ENCODE measurements around the gene ZNF615. TPM values are rescaled to one million over a fixed set of nuclear protein-coding genes. Genes with fewer than 3 reads are reported as not detected.

Gene ZNF615
- polyA plus RNA-seq, result 7.7 and 9.0 TPM in 2 replicates

DNA sequence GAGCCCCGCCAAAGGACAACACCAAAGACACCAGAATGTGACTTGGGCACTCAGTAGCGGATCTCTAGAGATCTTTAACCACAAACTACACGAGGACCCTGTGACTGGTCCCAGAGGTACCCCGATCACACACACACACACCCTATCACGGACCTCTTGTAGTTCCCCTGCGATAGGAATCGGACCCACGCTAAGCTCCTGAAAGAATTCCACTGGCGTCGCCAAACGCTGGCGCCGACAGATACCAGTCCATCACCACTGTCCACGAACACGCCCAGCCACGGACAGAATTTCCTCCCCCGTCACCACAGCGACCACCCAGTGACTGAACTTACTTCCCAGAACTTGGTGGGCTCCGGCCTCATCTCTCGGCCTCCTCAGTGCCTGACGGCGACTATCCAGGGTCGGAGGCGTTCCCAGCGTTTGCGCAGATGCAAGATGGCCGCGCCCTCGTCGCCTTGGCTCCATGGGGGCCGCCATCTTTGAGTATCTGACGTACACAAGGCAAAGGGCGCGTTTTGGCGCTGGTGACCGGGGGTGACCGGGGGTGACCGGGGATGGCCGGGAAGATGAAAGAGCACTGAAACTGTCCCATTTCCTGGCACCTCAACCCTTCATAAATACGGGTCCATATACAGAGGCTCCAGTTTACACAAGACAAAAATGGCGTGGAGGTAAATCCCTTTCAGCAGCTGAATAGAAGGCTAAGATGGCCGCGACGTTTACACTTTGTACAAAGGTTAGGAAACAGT is at the start of gene ZNF615:
TSS of gene ZNF615 (minus strand) at position 406 of the 752 bp plus-strand sequence. CDS start 4,500 bp downstream, outside the sequence.

GRCh38 chr19:52048555-52049501 is 40.8 kb upstream of the ZNF615 start, which contains the start of gene ZNF432:
ZNF432 (minus strand) TSS chr19:52048838; CDS start chr19:52046868, 1,970 bp downstream.

GRCh38 chr19:52028027-52028779 is 20.2 kb upstream of the ZNF615 start, which contains the start of gene ZNF614:
ZNF614 (minus strand) TSS chr19:52028379; CDS start chr19:52025745, 2,634 bp downstream.

GRCh38 chr19:51986309-51987291 is 21.4 kb downstream of the ZNF615 start, which contains the start of gene ZNF350:
ZNF350 (minus strand) TSS chr19:51986840; CDS start chr19:51974360, 12,480 bp downstream.

Other genes with a start within 250 kb of the ZNF615 start
- not detected in 2 replicates for gene FPR2, start 247.0 kb downstream of the ZNF615 start, polyA plus RNA-seq
- gene FPR3, start 213.1 kb downstream of the ZNF615 start, polyA plus RNA-seq, result not detected in 2 replicates
- gene ZNF577, start 120.3 kb downstream of the ZNF615 start, polyA plus RNA-seq, result 17.7 and 35.9 TPM in 2 replicates
- gene ZNF649, start 103.2 kb downstream of the ZNF615 start, polyA plus RNA-seq, result 5.5 and 5.6 TPM in 2 replicates
- 5.2 and 6.9 TPM in 2 replicates for gene ZNF613, start 80.7 kb downstream of the ZNF615 start, polyA plus RNA-seq
- gene ZNF350, start 21.4 kb downstream of the ZNF615 start, polyA plus RNA-seq, result 3.0 and 21.1 TPM in 2 replicates
- gene ZNF614, start 20.2 kb upstream of the ZNF615 start, polyA plus RNA-seq, result 1.5 and 5.6 TPM in 2 replicates
- gene ZNF432, start 40.6 kb upstream of the ZNF615 start, polyA plus RNA-seq, result 2.0 and 2.8 TPM in 2 replicates
- gene ZNF841, start 87.6 kb upstream of the ZNF615 start, polyA plus RNA-seq, result 6.1 and 9.7 TPM in 2 replicates
- 3.1 and 8.1 TPM in 2 replicates for gene ZNF616, start 131.7 kb upstream of the ZNF615 start, polyA plus RNA-seq
- gene ZNF836, start 163.4 kb upstream of the ZNF615 start, polyA plus RNA-seq, result 12.4 and 18.1 TPM in 2 replicates
- 326 and 447 TPM in 2 replicates for gene PPP2R1A, start 181.8 kb upstream of the ZNF615 start, polyA plus RNA-seq